GM19023 (cell line): Measurements from ENCODE around the gene CIDEC.

Experiments
- ATAC-seq: cut with Tn5 transposase; IDR thresholded peaks from one replicate; pipeline ENCODE4 v1.9.1; 2021; ENCODE audit warnings: mild to moderate bottlenecking, moderate library complexity; ENCODE audit not compliant: unreplicated experiment

The CIDEC gene

GRCh38 chr3:9817436-9817835 is 62.6 kb downstream of the CIDEC start:
- no peak for ATAC-seq
